GM18511 (cell line): Measurements from ENCODE around the gene PTP4A2.

Experiments used
- ATAC-seq: cut with Tn5 transposase; IDR thresholded peaks from one replicate; pipeline ENCODE4 v1.9.1; 2021; ENCODE audit warnings: mild to moderate bottlenecking, moderate library complexity; ENCODE audit not compliant: unreplicated experiment

PTP4A2 gene

GRCh38 chr1:31865728-31866449 is 72.3 kb downstream of the PTP4A2 start:
- no peak for ATAC-seq

GRCh38 chr1:31862071-31862470 is 76.1 kb downstream of the PTP4A2 start:
- no peak for ATAC-seq

- no peak for ATAC-seq
Measured at GRCh38 chr1:31861346-31861745, 76.8 kb downstream of the PTP4A2 start.

- no peak for ATAC-seq
Measured at GRCh38 chr1:31860581-31860980, 77.6 kb downstream of the PTP4A2 start.

DNA sequence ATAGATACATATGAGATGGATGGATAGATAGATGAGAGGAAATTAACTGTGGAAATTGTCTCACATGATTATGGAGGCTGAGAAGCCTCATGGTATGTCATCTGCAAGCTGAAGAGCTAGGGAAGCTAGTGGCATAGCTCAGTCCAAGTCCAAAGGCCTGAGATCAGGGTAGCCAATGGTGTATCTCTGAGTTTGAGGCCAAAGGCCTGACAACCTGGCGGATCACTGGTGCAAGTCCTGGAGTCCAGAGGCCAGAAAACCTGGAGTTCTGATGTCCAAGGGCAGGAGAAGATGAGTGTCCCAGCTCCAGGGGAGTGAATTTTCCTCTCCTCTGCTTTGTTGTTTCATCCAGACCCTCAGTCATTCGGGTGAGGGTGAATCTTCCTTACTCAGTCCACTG is 78.4 kb downstream of the PTP4A2 start:
- ATAC-seq: no peak

DNA sequence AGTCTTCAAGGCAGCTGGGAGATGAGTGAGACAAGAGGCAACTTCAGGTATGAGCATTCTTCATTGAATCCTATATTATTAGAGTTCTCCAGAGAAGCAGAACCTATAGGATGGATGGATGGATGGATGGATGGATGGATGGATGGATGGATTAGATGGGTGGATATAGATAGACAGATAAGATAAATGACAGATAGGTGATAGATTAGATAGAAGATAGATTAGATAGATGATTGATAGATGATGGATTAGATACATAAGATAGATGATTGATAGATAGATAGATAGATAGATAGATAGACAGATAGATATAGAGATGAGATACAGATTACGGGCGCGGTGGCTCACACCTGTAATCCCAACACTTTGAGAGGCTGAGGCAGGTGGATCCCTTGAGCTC is 79.1 kb downstream of the PTP4A2 start:
- ATAC-seq: no peak

DNA sequence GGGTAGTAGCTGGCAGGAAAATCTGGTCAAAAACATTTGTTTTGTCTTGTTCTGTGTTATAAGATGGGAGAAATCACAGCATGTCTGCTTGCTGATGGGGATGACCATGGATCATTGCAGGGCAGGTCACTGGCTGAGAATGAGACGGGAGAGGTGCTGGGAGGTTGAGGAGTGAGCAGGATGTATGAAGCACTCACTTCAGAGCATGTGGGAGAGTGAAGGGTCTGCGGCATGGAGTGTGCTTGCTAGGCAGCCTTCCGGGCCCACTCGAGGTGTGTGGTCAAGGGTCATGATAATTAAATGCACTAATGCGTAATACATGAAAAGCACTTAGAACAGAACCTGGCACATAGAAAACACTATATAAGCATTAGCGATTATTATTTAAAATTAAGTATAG is 80.3 kb downstream of the PTP4A2 start:
- no peak for ATAC-seq
